HG03135 (cell line): ENCODE results near the gene SMTN.

ENCODE experiments used
- ATAC-seq: cut with Tn5 transposase; IDR thresholded peaks from one replicate; pipeline ENCODE4 v1.9.1; 2021; ENCODE audit warnings: mild to moderate bottlenecking, moderate library complexity; ENCODE audit not compliant: unreplicated experiment

SMTN gene

GRCh38 chr22:31125521-31126117 is 44.5 kb downstream of the SMTN start:
- no peak for ATAC-seq

GRCh38 chr22:31126128-31126868 is 45.2 kb downstream of the SMTN start:
- no peak for ATAC-seq

- ATAC-seq, result no peak
These were observed 45.7 kb downstream of the SMTN start for GRCh38 chr22:31126869-31127175.

- no peak for ATAC-seq
These were observed 46.2 kb downstream of the SMTN start for GRCh38 chr22:31127181-31127772.

- ATAC-seq, result no peak
These were observed 47.0 kb downstream of the SMTN start for GRCh38 chr22:31128156-31128555.

GRCh38 chr22:31130873-31131272 is 49.8 kb downstream of the SMTN start:
- no peak for ATAC-seq

GRCh38 chr22:31133911-31134310 is 52.8 kb downstream of the SMTN start:
- ATAC-seq, result no peak

- no peak for ATAC-seq
These were observed 53.6 kb downstream of the SMTN start for GRCh38 chr22:31134688-31135087.

GRCh38 chr22:31135706-31136105 is 54.6 kb downstream of the SMTN start:
- no peak for ATAC-seq

GRCh38 chr22:31136155-31136554 is 55.0 kb downstream of the SMTN start:
- no peak for ATAC-seq

- no peak for ATAC-seq
These were observed 55.6 kb downstream of the SMTN start for GRCh38 chr22:31136711-31137110.

GRCh38 chr22:31137721-31138120 is 56.6 kb downstream of the SMTN start:
- no peak for ATAC-seq

GRCh38 chr22:31138126-31138525 is 57.0 kb downstream of the SMTN start:
- ATAC-seq, result no peak

- no peak for ATAC-seq
These were observed 57.9 kb downstream of the SMTN start for GRCh38 chr22:31139066-31139465.

GRCh38 chr22:31139866-31140716 is 59.0 kb downstream of the SMTN start, which contains the start of gene PLA2G3:
Gene PLA2G3, minus strand, starts transcription at chr22:31140508. Its CDS starts 154 bp downstream, at chr22:31140354.
- ATAC-seq, result no peak

- no peak for ATAC-seq
These were observed 59.6 kb downstream of the SMTN start for GRCh38 chr22:31140746-31141145.

- ATAC-seq, result no peak
These were observed 60.4 kb downstream of the SMTN start for GRCh38 chr22:31141551-31141950.

GRCh38 chr22:31142285-31142684 is 61.2 kb downstream of the SMTN start:
- no peak for ATAC-seq

- ATAC-seq, result no peak
These were observed 61.9 kb downstream of the SMTN start for GRCh38 chr22:31143038-31143437.

- no peak for ATAC-seq
These were observed 62.4 kb downstream of the SMTN start for GRCh38 chr22:31143537-31143936.

GRCh38 chr22:31144223-31144622 is 63.1 kb downstream of the SMTN start:
- no peak for ATAC-seq
